Heart left ventricle (tissue), 16 donors: ENCODE measurements around the gene HS3ST3B1. TPM values are rescaled to one million over a fixed set of nuclear protein-coding genes. Genes with fewer than 3 reads are reported as not detected.

Experiments
- ATAC-seq, 4 donors: fragments of 200-7000 bp; cut with Tn5 transposase; one replicate each; pipeline ENCODE4 v1.9.1; 2020 to 2022; ENCODE audit warnings: moderate library complexity in 4 of 4, mild to moderate bottlenecking in 3 of 4, moderate number of reproducible peaks in 1 of 4
- DNase-seq, 5 donors: peaks; one replicate each; pipeline ENCODE4 v3.0.0-alpha.2; 2020
- H3K27ac ChIP-seq, 12 donors: fragments of 200-600 bp; sonication (generic) in 4 of 12; one replicate each; pipeline versions ENCODE4 v1.5.0 to v1.8.0; 2016 to 2022; ENCODE audit warnings: mild to moderate bottlenecking in 2 of 12
- H3K27me3 ChIP-seq, 9 donors: fragments of 200-600 bp; sonication (generic) in 2 of 9; one replicate each; pipeline versions ENCODE4 v1.5.1 to v1.8.0; 2016 to 2022; ENCODE audit warnings: mild to moderate bottlenecking in 3 of 9
- H3K36me3 ChIP-seq, 9 donors: fragments of 200-600 bp; sonication (generic) in 2 of 9; one replicate each; pipeline versions ENCODE4 v1.5.0 to v1.8.0; 2018 to 2022; ENCODE audit warnings: mild to moderate bottlenecking in 2 of 9
- H3K4me1 ChIP-seq, 12 donors: fragments of 200-600 bp; sonication (generic) in 4 of 12; one replicate each; pipeline versions ENCODE4 v1.5.0 to v1.8.0; 2016 to 2022; ENCODE audit warnings: mild to moderate bottlenecking in 3 of 12
- H3K4me3 ChIP-seq, 12 donors: fragments of 200-600 bp; sonication (generic) in 4 of 12; one replicate each; pipeline versions ENCODE4 v1.5.0 to v1.8.0; 2017 to 2022; ENCODE audit warnings: mild to moderate bottlenecking in 9 of 12, moderate library complexity in 4 of 12
- H3K9me3 ChIP-seq, 12 donors: fragments of 200-600 bp; sonication (generic) in 4 of 12; one replicate each; pipeline versions ENCODE4 v1.5.0 to v1.8.0; 2016 to 2022; ENCODE audit warnings: mild to moderate bottlenecking in 1 of 12
- CTCF ChIP-seq, 12 donors: fragments of 200-600 bp; sonication (generic) in 4 of 12; IDR thresholded peaks; one replicate each; pipeline versions ENCODE4 v1.5.0 to v1.8.0; 2018 to 2022; ENCODE audit warnings: antibody characterized with exemption in 12 of 12, mild to moderate bottlenecking in 5 of 12
- POLR2A ChIP-seq, 2 donors: fragments of 450-650 bp; IDR thresholded peaks; one replicate each; pipeline ENCODE4 v1.6.1; 2017; ENCODE audit warnings: antibody characterized with exemption in 2 of 2, mild to moderate bottlenecking in 2 of 2, moderate library complexity in 2 of 2
- WGBS, 4 donors: extraction: QIAGEN DNeasy Blood & Tissue Kit in 2 of 4; methylation state at CpG; one replicate each; pipeline versions ENCODE4 v1.1.5 to v1.1.7; 2013 to 2018; 5-methylcytosine and 5-hydroxymethylcytosine counted together
- intact Hi-C, 10 donors: fragments of 100-400 bp; cut with DNase I; formaldehyde crosslinking; loops; one replicate each; pipeline versions ENCODE4 v1.11.1 to v1.14.2; 2022
- polyA plus RNA-seq, 2 donors: library from polyadenylated mRNA; stranded (reverse); fragments of 200-250 nt; gene quantifications; one replicate each; pipeline ENCODE4 v1.2.3, GENCODE V29; 2013
- total RNA-seq, 9 donors: library from RNA; depleted of rRNA in 2 of 9; stranded (reverse); fragments of >200 nt in 2 of 9; fragmentation: NEBNext Ultra II Directional in 3 of 9; extraction: Animal tissue kit (Norgen Biotek cat#: 25700) in 3 of 9; gene quantifications; one replicate each; pipeline versions ENCODE4 v1.1.0 to v1.2.4, GENCODE V29; 2016 to 2023
- donor health status: ischemic (EF 13 %, LVEDD 7.1; RV severe dilation, severe dysfunction).
- donor health status: healthy with polysubstance abuse.
- donor health status: DM: no; HTN: yes; CAD: no.
- donor health status: DM: no; HTN: no; CAD: no.
- donor health status: ischemic (EF 25% LVEDD 6.9; RV normal size, moderate dysfunction).
- donor health status: ischemic (EF 25% LVEDD 5.7; RV mildly dilated, moderate dysfunction).
- donor health status: healthy.
- donor health status: DM: yes; HTN: yes; CAD: no.
- donor health status: ischemic (EF 35%, LVEDD 5.7; RV mildly dilated, moderate dysfunction).
- donor health status: nonischemic (EF 11% LVEDD 7.7; RV severe dilation, severe dysfunction).
- donor health status: DM: yes; HTN: yes; CAD: no.
- donor health status: PGD.
- donor health status: ischemic (EF 29% LVEDD 5.4; RV normal size, mild dysfunction).
- donor health status: nonischemic (EF 23%, LVEDD 6.1; RV moderate dilation, normal function).

HS3ST3B1 gene
- total and polyA plus RNA-seq, 11 donors = 0.61 to 3.9 (median 2.9) TPM

GRCh38 chr17:14318109-14318917, 17.4 kb downstream of the HS3ST3B1 start:
- Histone ChIP-seq H3K27ac (peak overlapping the region in 1 of 12 donors; percentile 46), H3K4me1 (peaks cover 0 to 15% (median 0%) of the 10 kb centered on the region in 12 donors), H3K9me3 (no peaks in the 10 kb centered on the region), H3K4me3 (no peak overlapping the region), H3K27me3 (peaks cover 0 to 11% (median 0%) of the 10 kb centered on the region in 9 donors), H3K36me3 (no peaks in the 10 kb centered on the region)
- intact Hi-C loops = no loop called here
- ATAC-seq = peak in 2 of 4 donors; percentile 22 to 41
- WGBS, 4 donors = 46 to 62% (median 52%) methylated on average over 10 to 12 of the region's 12 CpGs
- TF ChIP-seq CTCF (IDR thresholded peaks at IDR 0.05) (no peak), POLR2A (IDR thresholded peaks at IDR 0.05) (no peak)
- DNase-seq = no peak

GRCh38 chr17:14318918-14319205, 18.0 kb downstream of the HS3ST3B1 start:
- WGBS, 4 donors = 80 to 83% (median 82%) methylated on average over 4 of the region's 4 CpGs
- Histone ChIP-seq H3K27me3 (peaks cover 0 to 11% (median 0%) of the 10 kb centered on the region in 9 donors), H3K4me3 (no peak overlapping the region), H3K27ac (no peak overlapping the region), H3K36me3 (no peaks in the 10 kb centered on the region), H3K4me1 (peaks cover 0 to 15% (median 0%) of the 10 kb centered on the region in 12 donors), H3K9me3 (no peaks in the 10 kb centered on the region)
- DNase-seq (no peak), ATAC-seq (no peak)
- TF ChIP-seq POLR2A (IDR thresholded peaks at IDR 0.05) (no peak), CTCF (IDR thresholded peaks at IDR 0.05) (no peak)
- intact Hi-C loops = no loop called here

- Histone ChIP-seq H3K4me3 (no peak overlapping the region), H3K27ac (no peak overlapping the region), H3K4me1 (peaks cover 0 to 15% (median 0%) of the 10 kb centered on the region in 12 donors), H3K9me3 (no peaks in the 10 kb centered on the region), H3K36me3 (no peaks in the 10 kb centered on the region), H3K27me3 (peaks cover 0 to 11% (median 0%) of the 10 kb centered on the region in 9 donors)
- TF ChIP-seq POLR2A (IDR thresholded peaks at IDR 0.05) (no peak), CTCF (IDR thresholded peaks at IDR 0.05) (no peak)
- intact Hi-C loops = no loop called here
- no peak for ATAC-seq
- WGBS, 4 donors = 82 to 97% (median 95%) methylated on average over 4 of the region's 4 CpGs
- no peak for DNase-seq
Measured at GRCh38 chr17:14320098-14320497, 19.2 kb downstream of the HS3ST3B1 start.

GRCh38 chr17:14320734-14321475, 20.0 kb downstream of the HS3ST3B1 start:
- no peaks in the 10 kb centered on the region for H3K9me3 ChIP-seq
- H3K4me3 ChIP-seq = no peak overlapping the region
- peaks cover 0 to 11% (median 0%) of the 10 kb centered on the region in 9 donors for H3K27me3 ChIP-seq
- H3K4me1 ChIP-seq = peaks cover 0 to 15% (median 0%) of the 10 kb centered on the region in 12 donors
- no peak for TF ChIP-seq CTCF (IDR thresholded peaks at IDR 0.05)
- no peak for TF ChIP-seq POLR2A (IDR thresholded peaks at IDR 0.05)
- DNase-seq (no peak), ATAC-seq (no peak)
- intact Hi-C loops = no loop called here
- H3K36me3 ChIP-seq = no peaks in the 10 kb centered on the region
- WGBS, 4 donors = 76 to 82% (median 79%) methylated on average over 13 of the region's 13 CpGs
- H3K27ac ChIP-seq = no peak overlapping the region
